CD14-positive monocyte (primary cell): ENCODE results near the gene CDH11. TPM values are rescaled to one million over a fixed set of nuclear protein-coding genes. Genes with fewer than 3 reads are reported as not detected.

Experiments used
- DNase-seq, 3 donors: peaks; one replicate each; pipeline ENCODE4 v3.0.0-alpha.2; 2011 to 2022
- H2AFZ ChIP-seq: 2 replicates; pipeline ENCODE4 v1.6.0; 2012; ENCODE audit warnings: mild to moderate bottlenecking, low read depth, low read length, inconsistent platforms; ENCODE audit not compliant: insufficient read depth, poor library complexity, severe bottlenecking
- H3K27ac ChIP-seq, 2 donors: 1 replicate in 1 of 2; 2 replicates in 1 of 2; pipeline ENCODE4 v1.5.1; 2012 to 2013; ENCODE audit warnings: low read length in 2 of 2, control low read depth in 1 of 2, inconsistent platforms in 1 of 2, low read depth in 1 of 2, mild to moderate bottlenecking in 1 of 2
- H3K27me3 ChIP-seq, 2 donors: one replicate each; pipeline versions ENCODE4 v1.6.0 to v1.6.1; 2011 to 2013; ENCODE audit warnings: low read length in 2 of 2; ENCODE audit not compliant: control insufficient read depth in 2 of 2, insufficient read depth in 2 of 2
- H3K36me3 ChIP-seq, 2 donors: replicated peaks in 1 of 2; 1 replicate in 1 of 2; 2 replicates in 1 of 2; pipeline versions ENCODE4 v1.5.1 to v1.6.1; 2012 to 2013; ENCODE audit warnings: low read length in 2 of 2, control low read depth in 1 of 2, inconsistent platforms in 1 of 2, mild to moderate bottlenecking in 1 of 2; ENCODE audit not compliant: insufficient read depth in 2 of 2, control insufficient read depth in 1 of 2
- H3K4me1 ChIP-seq, 2 donors: 1 replicate in 1 of 2; 2 replicates in 1 of 2; pipeline versions ENCODE4 v1.5.1 to v1.6.1; 2012 to 2013; ENCODE audit warnings: low read length in 2 of 2, control low read depth in 1 of 2, inconsistent platforms in 1 of 2, mild to moderate bottlenecking in 1 of 2, moderate library complexity in 1 of 2; ENCODE audit not compliant: insufficient read depth in 2 of 2, control insufficient read depth in 1 of 2
- H3K4me2 ChIP-seq: replicated peaks from 2 replicates; pipeline ENCODE3; 2012; ENCODE audit warnings: low read length, moderate library complexity, mild to moderate bottlenecking; ENCODE audit not compliant: poor library complexity, severe bottlenecking; ENCODE audit errors: extremely low read depth
- H3K4me3 ChIP-seq, 3 experiments: fragments of 200-600 bp in 1 of 3; sonication (generic) in 1 of 3; replicated peaks in 1 of 3; 1 replicate in 2 of 3; 2 replicates in 1 of 3; pipeline ENCODE4 v1.5.1; 2011 to 2013; ENCODE audit warnings: low read length in 3 of 3, mild to moderate bottlenecking in 3 of 3, control low read depth in 2 of 3, low read depth in 2 of 3, inconsistent platforms in 1 of 3, moderate library complexity in 1 of 3
- H3K79me2 ChIP-seq: 2 replicates; pipeline ENCODE4 v1.6.0; 2012; ENCODE audit warnings: mild to moderate bottlenecking, control low read depth, inconsistent platforms, low read length, moderate library complexity; ENCODE audit not compliant: insufficient read depth
- H3K9ac ChIP-seq: 2 replicates; pipeline ENCODE4 v1.6.0; 2017; ENCODE audit warnings: low read length, mild to moderate bottlenecking; ENCODE audit not compliant: insufficient read depth, poor library complexity, severe bottlenecking
- H3K9me3 ChIP-seq, 2 donors: replicated peaks in 1 of 2; 1 replicate in 1 of 2; 2 replicates in 1 of 2; pipeline versions ENCODE4 v1.5.1 to v1.6.1; 2012 to 2013; ENCODE audit warnings: low read length in 2 of 2, control low read depth in 1 of 2; ENCODE audit not compliant: control insufficient read depth in 1 of 2, insufficient read depth in 1 of 2
- H4K20me1 ChIP-seq: 2 replicates; pipeline ENCODE4 v1.6.0; 2012; ENCODE audit warnings: mild to moderate bottlenecking, low read length, control low read depth, moderate library complexity; ENCODE audit not compliant: insufficient read depth
- H3K27ac Mint-ChIP-seq, 7 donors: one replicate each; pipeline ENCODE4 v1.8.0; 2020; ENCODE audit warnings: mild to moderate bottlenecking in 7 of 7, mixed read lengths in 7 of 7, moderate library complexity in 6 of 7, inconsistent platforms in 2 of 7
- H3K27me3 Mint-ChIP-seq, 3 donors: one replicate each; pipeline ENCODE4 v1.8.0; 2021 to 2022; ENCODE audit warnings: low read depth in 3 of 3, mild to moderate bottlenecking in 3 of 3, mixed read lengths in 3 of 3, moderate library complexity in 3 of 3, inconsistent platforms in 1 of 3
- H3K36me3 Mint-ChIP-seq, 2 donors: one replicate each; pipeline ENCODE4 v1.8.0; 2020; ENCODE audit warnings: mixed read lengths in 2 of 2, inconsistent platforms in 1 of 2, mild to moderate bottlenecking in 1 of 2
- H3K4me1 Mint-ChIP-seq: one replicate; pipeline ENCODE4 v1.8.0; 2020; ENCODE audit warnings: mild to moderate bottlenecking, mixed read lengths
- H3K4me3 Mint-ChIP-seq, 2 donors: one replicate each; pipeline ENCODE4 v1.8.0; 2020; ENCODE audit warnings: mild to moderate bottlenecking in 2 of 2, mixed read lengths in 2 of 2, moderate library complexity in 1 of 2
- H3K9me3 Mint-ChIP-seq, 7 donors: one replicate each; pipeline ENCODE4 v1.8.0; 2020 to 2022; ENCODE audit warnings: mixed read lengths in 7 of 7, mild to moderate bottlenecking in 6 of 7, moderate library complexity in 6 of 7, inconsistent platforms in 2 of 7
- WGBS: methylation state at CpG from one replicate; pipeline ENCODE4 v1.1.5; 2013; ENCODE audit warnings: missing lambda C conversion rate; ENCODE audit not compliant: insufficient coverage; 5-methylcytosine and 5-hydroxymethylcytosine counted together
- intact Hi-C, 2 donors: fragments of 100-400 bp; cut with micrococcal nuclease; formaldehyde crosslinking; loops; one replicate each; pipeline versions ENCODE4 v1.15.0 to v1.15.1; 2023
- polyA plus RNA-seq, 3 donors: library from polyadenylated mRNA; depleted of rRNA in 1 of 3; unstranded in 2 of 3; stranded (reverse) in 1 of 3; fragments of 300-500 nt in 2 of 3; fragments of >200 nt in 1 of 3; fragmentation: Illumina TruSeq in 2 of 3; gene quantifications; 1 replicate in 2 of 3; 2 replicates in 1 of 3; pipeline ENCODE4 v1.2.3, GENCODE V29; 2012 to 2021
- TF ChIP-seq, protein P1 (sequence below): fragments of 200-600 bp; IDR thresholded peaks from one replicate; pipeline ENCODE4 v1.8.0; 2022; ENCODE audit warnings: antibody characterized with exemption, mild to moderate bottlenecking

The CDH11 gene
- polyA plus RNA-seq, 3 donors = not detected

GRCh38 chr16:65032387-65032786 is 89.5 kb downstream of the CDH11 start:
- H3K27me3 Mint-ChIP-seq = peaks cover 0 to 2% (median 0%) of the 10 kb centered on the region in 3 donors
- no peak overlapping the region for H3K4me3 ChIP-seq
- H3K27ac Mint-ChIP-seq = no peak overlapping the region
- no peak overlapping the region for H3K4me3 Mint-ChIP-seq
- H3K79me2 ChIP-seq = no peaks in the 10 kb centered on the region
- H3K36me3 Mint-ChIP-seq = no peaks in the 10 kb centered on the region
- TF ChIP-seq, protein P1, sequence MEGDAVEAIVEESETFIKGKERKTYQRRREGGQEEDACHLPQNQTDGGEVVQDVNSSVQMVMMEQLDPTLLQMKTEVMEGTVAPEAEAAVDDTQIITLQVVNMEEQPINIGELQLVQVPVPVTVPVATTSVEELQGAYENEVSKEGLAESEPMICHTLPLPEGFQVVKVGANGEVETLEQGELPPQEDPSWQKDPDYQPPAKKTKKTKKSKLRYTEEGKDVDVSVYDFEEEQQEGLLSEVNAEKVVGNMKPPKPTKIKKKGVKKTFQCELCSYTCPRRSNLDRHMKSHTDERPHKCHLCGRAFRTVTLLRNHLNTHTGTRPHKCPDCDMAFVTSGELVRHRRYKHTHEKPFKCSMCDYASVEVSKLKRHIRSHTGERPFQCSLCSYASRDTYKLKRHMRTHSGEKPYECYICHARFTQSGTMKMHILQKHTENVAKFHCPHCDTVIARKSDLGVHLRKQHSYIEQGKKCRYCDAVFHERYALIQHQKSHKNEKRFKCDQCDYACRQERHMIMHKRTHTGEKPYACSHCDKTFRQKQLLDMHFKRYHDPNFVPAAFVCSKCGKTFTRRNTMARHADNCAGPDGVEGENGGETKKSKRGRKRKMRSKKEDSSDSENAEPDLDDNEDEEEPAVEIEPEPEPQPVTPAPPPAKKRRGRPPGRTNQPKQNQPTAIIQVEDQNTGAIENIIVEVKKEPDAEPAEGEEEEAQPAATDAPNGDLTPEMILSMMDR = no peak
- H3K36me3 ChIP-seq = no peaks in the 10 kb centered on the region
- no peak overlapping the region for H3K27ac ChIP-seq
- H4K20me1 ChIP-seq = no peaks in the 10 kb centered on the region
- no peak overlapping the region for H3K4me2 ChIP-seq
- H3K27me3 ChIP-seq = no peaks in the 10 kb centered on the region
- peaks cover 0 to 9% (median 0%) of the 10 kb centered on the region in 7 donors for H3K9me3 Mint-ChIP-seq
- intact Hi-C loops = no loop called here
- H3K9ac ChIP-seq = no peak overlapping the region
- no peak for DNase-seq
- no peaks in the 10 kb centered on the region for H3K4me1 ChIP-seq
- no CpG with 5 or more reads among the region's 2 CpGs for WGBS
- H2AFZ ChIP-seq = no peak overlapping the region
- H3K4me1 Mint-ChIP-seq = no peaks in the 10 kb centered on the region
- H3K9me3 ChIP-seq = no peaks in the 10 kb centered on the region

- no peak overlapping the region for H3K4me2 ChIP-seq
- H3K27ac ChIP-seq = no peak overlapping the region
- no peaks in the 10 kb centered on the region for H3K36me3 Mint-ChIP-seq
- H3K4me1 ChIP-seq = no peaks in the 10 kb centered on the region
- TF ChIP-seq, protein P1 = no peak
- H3K4me3 ChIP-seq = no peak overlapping the region
- H3K27me3 ChIP-seq = no peaks in the 10 kb centered on the region
- H4K20me1 ChIP-seq = no peaks in the 10 kb centered on the region
- no peak overlapping the region for H3K9ac ChIP-seq
- H3K9me3 Mint-ChIP-seq = peaks cover 0 to 13% (median 1%) of the 10 kb centered on the region in 7 donors
- no peak overlapping the region for H3K4me3 Mint-ChIP-seq
- no peaks in the 10 kb centered on the region for H3K9me3 ChIP-seq
- no peak overlapping the region for H2AFZ ChIP-seq
- no peaks in the 10 kb centered on the region for H3K4me1 Mint-ChIP-seq
- DNase-seq = no peak
- intact Hi-C loops = no loop called here
- no peaks in the 10 kb centered on the region for H3K36me3 ChIP-seq
- no peak overlapping the region for H3K27ac Mint-ChIP-seq
- H3K79me2 ChIP-seq = no peaks in the 10 kb centered on the region
- H3K27me3 Mint-ChIP-seq = peaks cover 0 to 3% (median 2%) of the 10 kb centered on the region in 3 donors
These were observed 97.1 kb downstream of the CDH11 start for GRCh38 chr16:65024767-65025178.
